CD14-positive monocyte (primary cell): ENCODE data around the gene BBS4. TPM values are rescaled to one million over a fixed set of nuclear protein-coding genes. Genes with fewer than 3 reads are reported as not detected.
"Not testable (repeated sequence)": the region's sequence is repeated elsewhere in the genome, so short reads cannot be mapped to it uniquely, and the experiment has no call there.

ENCODE experiments used
- DNase-seq, 3 donors: peaks; one replicate each; pipeline ENCODE4 v3.0.0-alpha.2; 2011 to 2022
- H2AFZ ChIP-seq: 2 replicates; pipeline ENCODE4 v1.6.0; 2012; ENCODE audit warnings: mild to moderate bottlenecking, low read depth, low read length, inconsistent platforms; ENCODE audit not compliant: insufficient read depth, poor library complexity, severe bottlenecking
- H3K27ac ChIP-seq, 2 donors: 1 replicate in 1 of 2; 2 replicates in 1 of 2; pipeline ENCODE4 v1.5.1; 2012 to 2013; ENCODE audit warnings: low read length in 2 of 2, control low read depth in 1 of 2, inconsistent platforms in 1 of 2, low read depth in 1 of 2, mild to moderate bottlenecking in 1 of 2
- H3K27me3 ChIP-seq, 2 donors: one replicate each; pipeline versions ENCODE4 v1.6.0 to v1.6.1; 2011 to 2013; ENCODE audit warnings: low read length in 2 of 2; ENCODE audit not compliant: control insufficient read depth in 2 of 2, insufficient read depth in 2 of 2
- H3K36me3 ChIP-seq, 2 donors: replicated peaks in 1 of 2; 1 replicate in 1 of 2; 2 replicates in 1 of 2; pipeline versions ENCODE4 v1.5.1 to v1.6.1; 2012 to 2013; ENCODE audit warnings: low read length in 2 of 2, control low read depth in 1 of 2, inconsistent platforms in 1 of 2, mild to moderate bottlenecking in 1 of 2; ENCODE audit not compliant: insufficient read depth in 2 of 2, control insufficient read depth in 1 of 2
- H3K4me1 ChIP-seq, 2 donors: 1 replicate in 1 of 2; 2 replicates in 1 of 2; pipeline versions ENCODE4 v1.5.1 to v1.6.1; 2012 to 2013; ENCODE audit warnings: low read length in 2 of 2, control low read depth in 1 of 2, inconsistent platforms in 1 of 2, mild to moderate bottlenecking in 1 of 2, moderate library complexity in 1 of 2; ENCODE audit not compliant: insufficient read depth in 2 of 2, control insufficient read depth in 1 of 2
- H3K4me2 ChIP-seq: replicated peaks from 2 replicates; pipeline ENCODE3; 2012; ENCODE audit warnings: low read length, moderate library complexity, mild to moderate bottlenecking; ENCODE audit not compliant: poor library complexity, severe bottlenecking; ENCODE audit errors: extremely low read depth
- H3K4me3 ChIP-seq, 3 experiments: fragments of 200-600 bp in 1 of 3; sonication (generic) in 1 of 3; replicated peaks in 1 of 3; 1 replicate in 2 of 3; 2 replicates in 1 of 3; pipeline ENCODE4 v1.5.1; 2011 to 2013; ENCODE audit warnings: low read length in 3 of 3, mild to moderate bottlenecking in 3 of 3, control low read depth in 2 of 3, low read depth in 2 of 3, inconsistent platforms in 1 of 3, moderate library complexity in 1 of 3
- H3K79me2 ChIP-seq: 2 replicates; pipeline ENCODE4 v1.6.0; 2012; ENCODE audit warnings: mild to moderate bottlenecking, control low read depth, inconsistent platforms, low read length, moderate library complexity; ENCODE audit not compliant: insufficient read depth
- H3K9ac ChIP-seq: 2 replicates; pipeline ENCODE4 v1.6.0; 2017; ENCODE audit warnings: low read length, mild to moderate bottlenecking; ENCODE audit not compliant: insufficient read depth, poor library complexity, severe bottlenecking
- H3K9me3 ChIP-seq, 2 donors: replicated peaks in 1 of 2; 1 replicate in 1 of 2; 2 replicates in 1 of 2; pipeline versions ENCODE4 v1.5.1 to v1.6.1; 2012 to 2013; ENCODE audit warnings: low read length in 2 of 2, control low read depth in 1 of 2; ENCODE audit not compliant: control insufficient read depth in 1 of 2, insufficient read depth in 1 of 2
- H4K20me1 ChIP-seq: 2 replicates; pipeline ENCODE4 v1.6.0; 2012; ENCODE audit warnings: mild to moderate bottlenecking, low read length, control low read depth, moderate library complexity; ENCODE audit not compliant: insufficient read depth
- H3K27ac Mint-ChIP-seq, 7 donors: one replicate each; pipeline ENCODE4 v1.8.0; 2020; ENCODE audit warnings: mild to moderate bottlenecking in 7 of 7, mixed read lengths in 7 of 7, moderate library complexity in 6 of 7, inconsistent platforms in 2 of 7
- H3K27me3 Mint-ChIP-seq, 3 donors: one replicate each; pipeline ENCODE4 v1.8.0; 2021 to 2022; ENCODE audit warnings: low read depth in 3 of 3, mild to moderate bottlenecking in 3 of 3, mixed read lengths in 3 of 3, moderate library complexity in 3 of 3, inconsistent platforms in 1 of 3
- H3K36me3 Mint-ChIP-seq, 2 donors: one replicate each; pipeline ENCODE4 v1.8.0; 2020; ENCODE audit warnings: mixed read lengths in 2 of 2, inconsistent platforms in 1 of 2, mild to moderate bottlenecking in 1 of 2
- H3K4me1 Mint-ChIP-seq: one replicate; pipeline ENCODE4 v1.8.0; 2020; ENCODE audit warnings: mild to moderate bottlenecking, mixed read lengths
- H3K4me3 Mint-ChIP-seq, 2 donors: one replicate each; pipeline ENCODE4 v1.8.0; 2020; ENCODE audit warnings: mild to moderate bottlenecking in 2 of 2, mixed read lengths in 2 of 2, moderate library complexity in 1 of 2
- H3K9me3 Mint-ChIP-seq, 7 donors: one replicate each; pipeline ENCODE4 v1.8.0; 2020 to 2022; ENCODE audit warnings: mixed read lengths in 7 of 7, mild to moderate bottlenecking in 6 of 7, moderate library complexity in 6 of 7, inconsistent platforms in 2 of 7
- WGBS: methylation state at CpG from one replicate; pipeline ENCODE4 v1.1.5; 2013; ENCODE audit warnings: missing lambda C conversion rate; ENCODE audit not compliant: insufficient coverage; 5-methylcytosine and 5-hydroxymethylcytosine counted together
- intact Hi-C, 2 donors: fragments of 100-400 bp; cut with micrococcal nuclease; formaldehyde crosslinking; loops; one replicate each; pipeline versions ENCODE4 v1.15.0 to v1.15.1; 2023
- polyA plus RNA-seq, 3 donors: library from polyadenylated mRNA; depleted of rRNA in 1 of 3; unstranded in 2 of 3; stranded (reverse) in 1 of 3; fragments of 300-500 nt in 2 of 3; fragments of >200 nt in 1 of 3; fragmentation: Illumina TruSeq in 2 of 3; gene quantifications; 1 replicate in 2 of 3; 2 replicates in 1 of 3; pipeline ENCODE4 v1.2.3, GENCODE V29; 2012 to 2021

BBS4 gene
- polyA plus RNA-seq, 3 donors: 4.0 to 7.6 (median 4.1) TPM

- WGBS: no CpG with 5 or more reads among the region's 10 CpGs
- H3K27ac Mint-ChIP-seq, H3K4me3 ChIP-seq, intact Hi-C loops, H3K36me3 Mint-ChIP-seq, H3K4me1 Mint-ChIP-seq, H4K20me1 ChIP-seq, H3K36me3 ChIP-seq, H3K27me3 Mint-ChIP-seq, H3K27ac ChIP-seq, H3K9me3 ChIP-seq, H3K4me3 Mint-ChIP-seq, DNase-seq, H3K9me3 Mint-ChIP-seq, H3K79me2 ChIP-seq, H3K27me3 ChIP-seq, H2AFZ ChIP-seq, H3K4me2 ChIP-seq, H3K9ac ChIP-seq, H3K4me1 ChIP-seq: not testable (repeated sequence)
These were observed 24.9 kb upstream of the BBS4 start for GRCh38 chr15:72661081-72661480.

GRCh38 chr15:72663931-72664330 lies 22.1 kb upstream of the BBS4 start:
- H3K27me3 Mint-ChIP-seq, H3K4me1 ChIP-seq, H3K36me3 ChIP-seq, H3K27me3 ChIP-seq, H4K20me1 ChIP-seq, H3K9ac ChIP-seq, H3K36me3 Mint-ChIP-seq, H3K4me3 Mint-ChIP-seq, H3K4me3 ChIP-seq, H3K4me2 ChIP-seq, H3K9me3 Mint-ChIP-seq, H2AFZ ChIP-seq, H3K79me2 ChIP-seq, H3K27ac ChIP-seq, H3K27ac Mint-ChIP-seq, H3K9me3 ChIP-seq, H3K4me1 Mint-ChIP-seq, intact Hi-C loops, DNase-seq: not testable (repeated sequence)
- WGBS: no CpG with 5 or more reads among the region's 8 CpGs

GRCh38 chr15:72665706-72666105 lies 20.3 kb upstream of the BBS4 start:
- H3K4me2 ChIP-seq, H3K27me3 ChIP-seq, H3K79me2 ChIP-seq, H3K27me3 Mint-ChIP-seq, H3K27ac ChIP-seq, H3K36me3 Mint-ChIP-seq, intact Hi-C loops, DNase-seq, H4K20me1 ChIP-seq, H3K9me3 Mint-ChIP-seq, H2AFZ ChIP-seq, H3K9me3 ChIP-seq, H3K36me3 ChIP-seq, H3K4me3 Mint-ChIP-seq, H3K27ac Mint-ChIP-seq, H3K9ac ChIP-seq, H3K4me1 ChIP-seq, H3K4me3 ChIP-seq, H3K4me1 Mint-ChIP-seq: not testable (repeated sequence)
- WGBS: no CpG with 5 or more reads among the region's 11 CpGs

- DNase-seq, H3K4me2 ChIP-seq, H3K4me3 Mint-ChIP-seq, H3K9ac ChIP-seq, H3K79me2 ChIP-seq, H3K27me3 ChIP-seq, H3K4me1 Mint-ChIP-seq, H3K9me3 ChIP-seq, H3K36me3 Mint-ChIP-seq, H4K20me1 ChIP-seq, H2AFZ ChIP-seq, H3K36me3 ChIP-seq, H3K9me3 Mint-ChIP-seq, H3K4me3 ChIP-seq, H3K27ac Mint-ChIP-seq, H3K27ac ChIP-seq, H3K4me1 ChIP-seq: not testable (repeated sequence)
- H3K27me3 Mint-ChIP-seq: peaks cover 5 to 15% (median 8%) of the 10 kb centered on the region in 3 donors
- no CpG with 5 or more reads among the region's 6 CpGs for WGBS
- intact Hi-C loops: loop anchor here in 1 of 2 donors (10.0 kb wide), 3 partner anchors 65 to 475 kb away; partner anchors contain the start of gene GRAMD2A
These were observed 16.2 kb upstream of the BBS4 start for GRCh38 chr15:72669803-72670202.
